Measurements from ENCODE around the gene C4orf50. TPM values are rescaled to one million over a fixed set of nuclear protein-coding genes. Genes with fewer than 3 reads are reported as not detected.

Gene C4orf50
- total and polyA plus RNA-seq, 2 experiments from 2014 or later = 0.06 to 0.31 TPM

- Mint-ChIP-seq H3K9me3 (no peaks in the 10 kb centered on the region), H3K27me3 (ENCODE audit: insufficient read depth, low read depth, poor library complexity) (peaks cover 28% of the 10 kb centered on the region), H3K27ac (no peak overlapping the region), H3K36me3 (ENCODE audit: low read depth) (no peaks in the 10 kb centered on the region), H3K4me1 (peaks cover 24% of the 10 kb centered on the region), H3K4me3 (no peak overlapping the region)
- no peaks in the 10 kb centered on the region for H3K79me2 ChIP-seq (replicated peaks; ENCODE audit: insufficient read depth)
- no peak for DNase-seq (ENCODE audit: low spot score)
- H3K4me2 ChIP-seq = no peak overlapping the region
- no peak overlapping the region for H3K4me3 ChIP-seq
- H3K27ac ChIP-seq (ENCODE audit: low read depth) = no peak overlapping the region
- no peaks in the 10 kb centered on the region for H3K36me3 ChIP-seq (ENCODE audit: insufficient read depth)
- no peaks in the 10 kb centered on the region for H3K27me3 ChIP-seq (ENCODE audit: insufficient read depth)
- TF ChIP-seq CTCF (conservative IDR thresholded peaks at IDR 0.05; ENCODE audit: low read depth in 2 of 2) (no peak), EZH2 (IDR thresholded peaks at IDR 0.05; ENCODE audit: low read depth, unreplicated experiment) (no peak), CREB1 (CRISPR knock-in tag; IDR thresholded peaks at IDR 0.05; ENCODE audit: low read depth) (no peak), REST (IDR thresholded peaks at IDR 0.05; ENCODE audit: unreplicated experiment) (no peak), STAT1 (IDR thresholded peaks at IDR 0.05; ENCODE audit: unreplicated experiment) (no peak), EZH2phosphoT487 (IDR thresholded peaks at IDR 0.05; ENCODE audit: unreplicated experiment) (no peak), NANOG (IDR thresholded peaks at IDR 0.05; ENCODE audit: borderline replicate concordance) (no peak), ZNF462 (CRISPR knock-in tag; IDR thresholded peaks at IDR 0.05) (no peak)
- H2AFZ ChIP-seq = no peak overlapping the region
- no peaks in the 10 kb centered on the region for H3K9me2 ChIP-seq (ENCODE audit: insufficient read depth)
- H3F3A ChIP-seq (replicated peaks; ENCODE audit: low read depth) = no peaks in the 10 kb centered on the region
- no peak for ATAC-seq
- H3K4me1 ChIP-seq (ENCODE audit: insufficient read depth) = peaks cover 8% of the 10 kb centered on the region
- H4K20me1 ChIP-seq (replicated peaks; ENCODE audit: insufficient read depth) = no peaks in the 10 kb centered on the region
Observed at GRCh38 chr4:5954056-5954760, 64.0 kb downstream of the C4orf50 start.

Data from GM23338 (cell line).